ENCODE results near the gene JMJD1C.

The JMJD1C gene

GRCh38 chr10:63480237-63480636 is 14.5 kb upstream of the JMJD1C start:
- DNase-seq: no peak

DNA sequence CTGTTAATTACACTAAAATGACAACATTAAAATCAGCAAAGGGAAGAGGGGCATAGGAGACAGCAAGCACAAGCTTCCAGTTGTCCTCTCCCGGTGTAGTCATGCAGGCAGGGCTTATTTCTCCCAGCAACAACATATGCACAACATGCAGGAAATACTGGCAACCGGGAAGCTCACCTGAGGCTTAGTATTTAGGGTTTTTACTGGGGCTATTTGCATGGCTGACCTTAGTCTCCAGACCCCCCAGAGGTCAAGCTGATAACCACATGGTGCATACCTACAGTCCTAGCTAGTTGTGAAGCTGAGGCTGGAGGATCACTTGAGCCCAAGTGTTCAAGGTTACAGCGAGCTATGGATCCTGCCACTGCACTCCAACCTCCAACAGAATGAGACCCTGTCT is 12.8 kb upstream of the JMJD1C start:
- no peak for DNase-seq

- DNase-seq: peak; percentile 32
These were observed 12.2 kb upstream of the JMJD1C start for GRCh38 chr10:63477927-63478326.

- DNase-seq: no peak
These were observed 8.7 kb upstream of the JMJD1C start for GRCh38 chr10:63474488-63474887.

GRCh38 chr10:63470928-63471327 is 5.2 kb upstream of the JMJD1C start:
- DNase-seq: no peak

DNA sequence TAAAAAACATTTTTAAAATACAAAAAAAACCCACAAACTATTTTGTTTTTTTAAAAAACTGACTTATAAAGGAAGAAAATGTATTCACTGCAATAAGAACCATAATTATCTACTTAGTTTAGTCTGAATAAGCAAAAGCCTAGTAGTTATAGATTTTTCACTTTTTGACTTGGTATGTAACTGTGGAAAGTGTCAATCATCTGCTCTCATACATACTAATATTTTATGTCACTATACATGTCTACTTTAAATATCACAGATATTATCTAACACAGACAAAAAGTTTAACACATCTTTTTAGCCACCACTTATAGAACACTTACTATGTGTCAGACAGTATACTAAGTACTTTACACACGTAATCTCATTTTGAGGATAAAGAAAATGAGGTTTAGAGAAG is 3.2 kb upstream of the JMJD1C start:
- no peak for DNase-seq

DNA sequence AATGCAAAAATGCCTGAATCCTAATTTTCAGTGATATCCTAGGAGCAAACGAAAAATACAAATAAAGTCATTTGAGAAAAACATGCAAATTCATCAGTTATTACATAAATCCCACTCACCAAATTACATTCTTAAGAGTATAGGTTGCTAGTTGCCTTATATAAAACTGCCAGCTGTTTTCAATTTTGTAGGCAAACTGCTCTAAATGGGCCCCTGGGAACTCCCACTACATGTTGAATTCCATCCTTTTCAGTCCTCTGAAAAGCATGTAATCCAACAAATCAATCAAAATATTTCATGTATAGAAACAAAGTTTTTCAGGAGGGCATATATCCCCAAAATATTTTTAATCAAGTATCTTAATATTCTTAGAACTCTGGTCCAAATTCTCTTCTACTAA is 2.1 kb upstream of the JMJD1C start:
- no peak for DNase-seq

GRCh38 chr10:63466144-63466935 is 563 bp upstream of the JMJD1C start:
- peak; percentile 60 for DNase-seq

GRCh38 chr10:63464402-63465292 is 1.1 kb downstream of the JMJD1C start:
- DNase-seq: peak; percentile 18

- DNase-seq: no peak
These were observed 3.3 kb downstream of the JMJD1C start for GRCh38 chr10:63462442-63462841.

DNA sequence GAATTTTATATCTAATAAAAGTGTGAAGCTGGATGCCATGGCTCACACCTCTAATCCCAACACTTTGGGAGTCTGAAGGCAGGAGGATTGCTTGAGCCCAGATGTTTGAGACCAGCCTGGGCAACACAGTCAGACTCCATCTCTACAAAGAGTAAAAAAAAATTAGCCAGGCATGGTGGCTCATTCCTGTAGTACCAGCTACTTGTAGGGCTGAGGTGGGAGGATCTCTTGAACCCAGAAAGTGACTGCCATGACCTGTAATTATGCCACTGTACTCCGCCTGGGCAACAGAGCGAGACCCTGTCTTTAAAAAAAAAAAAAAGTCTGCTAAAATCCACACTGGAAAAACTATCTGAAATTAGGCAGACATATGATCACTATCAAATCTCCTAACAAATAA is 7.6 kb downstream of the JMJD1C start:
- no peak for DNase-seq

GRCh38 chr10:63457594-63457993 is 8.2 kb downstream of the JMJD1C start:
- DNase-seq: no peak

- no peak for DNase-seq
These were observed 9.2 kb downstream of the JMJD1C start for GRCh38 chr10:63456437-63457210.

DNA sequence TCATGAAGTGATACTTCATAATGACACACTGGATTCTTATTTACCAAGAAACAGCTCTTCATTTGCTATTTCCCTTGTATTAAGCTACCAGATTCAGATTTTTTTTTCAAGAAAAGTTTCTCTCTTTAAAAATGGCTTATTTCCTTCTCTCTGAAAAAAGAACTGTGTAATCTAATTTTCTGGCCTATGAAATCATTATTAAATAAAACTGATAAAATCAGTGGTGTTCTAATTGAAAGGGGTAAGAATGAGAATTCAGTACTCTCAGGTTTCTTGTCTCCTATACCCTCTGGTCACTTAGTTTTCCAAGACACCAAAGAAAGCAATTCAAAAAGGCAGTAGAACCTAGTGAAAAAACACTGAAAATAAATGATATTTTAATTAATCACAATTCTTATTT is 10.3 kb downstream of the JMJD1C start:
- DNase-seq: no peak

DNA sequence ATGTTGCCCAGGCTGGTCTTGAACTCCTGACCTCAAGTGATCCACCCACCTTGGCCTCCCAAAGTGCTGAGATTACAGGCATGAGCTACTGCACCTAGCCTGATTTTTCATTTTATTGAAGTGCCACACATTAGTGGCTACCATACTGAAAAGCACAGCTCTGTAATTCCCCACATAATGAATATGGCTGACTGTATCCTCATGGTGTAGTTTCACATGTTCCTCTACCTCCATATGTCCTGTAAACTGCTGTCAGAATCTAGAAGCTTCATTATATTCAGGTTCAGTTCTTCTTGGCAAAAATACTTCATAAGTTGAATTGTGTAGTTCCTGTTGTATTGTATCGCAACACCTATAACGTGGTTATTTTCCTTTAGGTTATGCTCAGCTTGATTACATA is 11.1 kb downstream of the JMJD1C start:
- DNase-seq: no peak

DNA sequence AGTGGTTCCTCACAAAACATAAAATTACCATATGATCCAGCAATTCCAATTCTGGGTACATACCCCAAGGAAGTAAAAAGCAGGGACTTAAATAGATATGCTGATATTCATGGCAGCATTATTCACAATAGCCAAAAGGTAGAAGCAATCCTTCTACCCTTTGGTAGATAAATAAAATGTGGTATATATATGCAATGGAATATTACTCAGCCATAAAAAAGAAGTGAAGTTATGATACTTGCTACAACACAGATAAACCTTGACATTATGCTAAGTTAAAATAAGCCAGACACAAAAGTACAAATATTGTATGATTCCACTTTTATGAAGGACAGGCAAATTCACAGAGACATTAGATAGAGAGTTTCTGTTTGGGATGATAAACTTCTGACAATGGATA is 13.3 kb downstream of the JMJD1C start:
- DNase-seq: no peak

- no peak for DNase-seq
These were observed 18.9 kb downstream of the JMJD1C start for GRCh38 chr10:63446716-63447440.

DNA sequence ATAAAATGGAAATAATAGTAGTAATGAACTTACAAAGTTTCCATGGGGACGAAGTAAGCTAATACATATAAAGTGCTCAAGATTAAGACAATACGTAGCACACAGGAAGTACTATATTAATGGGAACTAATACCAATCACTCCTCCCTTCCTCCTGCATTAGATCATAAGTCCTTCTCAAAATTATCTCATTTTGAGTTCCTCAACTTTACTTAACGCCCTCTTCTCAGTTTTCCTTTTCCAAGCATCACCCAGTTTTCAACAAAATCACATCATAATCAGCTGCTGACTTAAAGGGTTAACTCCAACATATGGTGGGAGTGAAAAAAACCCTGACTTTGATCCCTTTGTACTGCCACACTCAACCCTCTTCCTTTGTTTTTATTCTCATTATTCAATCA is 24.4 kb downstream of the JMJD1C start:
- no peak for DNase-seq

- no peak for DNase-seq
These were observed 26.2 kb downstream of the JMJD1C start for GRCh38 chr10:63439607-63440006.

DNA sequence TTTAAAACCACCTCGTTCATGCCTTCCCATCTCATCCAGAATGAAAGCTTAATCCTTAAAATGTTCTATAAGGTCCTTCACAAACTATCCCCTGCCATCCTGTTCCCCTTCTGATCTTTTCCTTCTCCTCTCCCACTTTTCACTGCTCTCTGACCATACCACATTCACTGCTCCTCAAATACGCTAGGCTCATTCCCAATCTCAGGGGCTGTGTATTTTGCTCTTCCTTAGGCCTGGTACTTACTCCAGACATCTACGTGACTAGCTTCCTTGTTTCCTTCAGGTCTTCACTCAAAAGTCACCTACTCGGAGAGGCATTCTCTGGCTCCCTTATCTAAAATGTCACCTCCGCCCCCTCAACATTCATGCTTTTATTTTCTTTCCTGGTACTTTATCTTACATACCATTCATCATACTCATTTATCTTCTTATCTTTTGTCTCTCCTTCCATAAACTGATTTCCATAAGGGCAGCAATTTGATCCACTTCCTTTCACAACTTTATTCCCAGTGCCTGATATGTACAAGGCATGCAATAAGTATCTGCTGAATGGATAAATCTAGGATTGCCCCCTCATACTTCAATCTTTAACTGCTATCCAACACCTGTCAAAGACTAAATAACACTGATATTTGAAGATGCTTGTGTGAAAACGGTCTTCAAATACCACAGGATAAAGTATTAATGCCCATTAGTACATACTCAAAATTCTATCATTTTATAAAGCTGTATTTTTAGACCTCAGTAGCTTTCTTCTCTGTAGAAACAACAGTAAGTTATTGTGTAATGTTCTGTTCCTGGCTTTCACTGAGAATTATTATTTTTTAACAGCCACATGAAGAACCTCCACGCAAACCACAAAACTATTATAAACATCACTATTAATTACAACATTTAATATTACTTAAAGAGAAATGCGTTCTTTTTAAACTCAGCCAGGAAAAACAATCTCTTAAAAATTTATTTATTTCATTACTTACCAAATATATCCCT is 27.0 kb downstream of the JMJD1C start:
- DNase-seq: no peak

Measured in hematopoietic multipotent progenitor cell treated with erythropoietin and hydrocortisone succinate and interleukin-3 and kit ligand, for 6 days (in vitro differentiated cells).